ENCODE data around the gene GRM6.

GRCh38 chr5:179033004-179033580 is 38.0 kb upstream of the GRM6 start:
- TF ChIP-seq CTCF (IDR thresholded peaks at IDR 0.05; ENCODE audit: low read length) (no peak), EZH2 (IDR thresholded peaks at IDR 0.05; ENCODE audit: borderline replicate concordance, low read length) (no peak)

Data from OCI-LY1 (cell line).